ENCODE measurements around the gene PRR18.

DNA sequence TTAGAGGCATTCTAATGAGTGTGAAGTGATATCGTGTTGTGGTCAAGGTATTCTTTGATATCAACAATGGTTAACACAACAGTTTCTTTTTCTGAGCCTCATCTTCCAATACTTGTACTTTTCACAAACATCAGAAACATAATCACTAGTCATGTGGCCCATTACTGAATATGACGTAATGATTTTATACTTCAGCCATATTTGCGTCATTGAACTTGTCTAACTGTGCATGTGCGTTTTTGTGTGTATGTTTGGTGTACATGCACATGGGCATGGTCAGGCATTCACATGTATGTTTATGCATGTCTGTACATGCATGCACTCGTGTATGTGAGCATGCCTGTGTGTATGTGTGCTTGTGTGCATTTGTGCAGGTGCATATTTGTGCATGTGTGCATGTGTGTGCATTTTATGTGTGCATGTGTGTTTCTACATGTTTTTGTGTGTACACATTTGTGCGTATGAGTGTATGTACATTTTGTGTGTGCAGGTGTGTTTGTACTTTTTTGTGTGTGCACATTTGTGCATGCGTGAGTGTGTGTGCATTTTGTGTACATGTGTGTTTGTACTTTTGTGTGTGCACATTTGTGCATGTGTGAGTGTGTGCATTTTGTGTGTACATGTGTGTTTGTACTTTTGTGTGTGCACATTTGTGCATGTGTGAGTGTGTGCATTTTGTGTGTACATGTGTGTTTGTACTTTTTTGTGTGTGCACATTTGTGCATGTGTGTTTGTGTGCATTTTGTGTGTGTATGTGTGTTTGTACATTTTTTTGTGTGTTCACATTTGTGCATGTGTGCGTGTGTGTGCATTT is 29.4 kb downstream of the PRR18 start:
- no peak for TF ChIP-seq EZH2 (IDR thresholded peaks at IDR 0.05; ENCODE audit: low read depth)
- TF ChIP-seq, protein P1, sequence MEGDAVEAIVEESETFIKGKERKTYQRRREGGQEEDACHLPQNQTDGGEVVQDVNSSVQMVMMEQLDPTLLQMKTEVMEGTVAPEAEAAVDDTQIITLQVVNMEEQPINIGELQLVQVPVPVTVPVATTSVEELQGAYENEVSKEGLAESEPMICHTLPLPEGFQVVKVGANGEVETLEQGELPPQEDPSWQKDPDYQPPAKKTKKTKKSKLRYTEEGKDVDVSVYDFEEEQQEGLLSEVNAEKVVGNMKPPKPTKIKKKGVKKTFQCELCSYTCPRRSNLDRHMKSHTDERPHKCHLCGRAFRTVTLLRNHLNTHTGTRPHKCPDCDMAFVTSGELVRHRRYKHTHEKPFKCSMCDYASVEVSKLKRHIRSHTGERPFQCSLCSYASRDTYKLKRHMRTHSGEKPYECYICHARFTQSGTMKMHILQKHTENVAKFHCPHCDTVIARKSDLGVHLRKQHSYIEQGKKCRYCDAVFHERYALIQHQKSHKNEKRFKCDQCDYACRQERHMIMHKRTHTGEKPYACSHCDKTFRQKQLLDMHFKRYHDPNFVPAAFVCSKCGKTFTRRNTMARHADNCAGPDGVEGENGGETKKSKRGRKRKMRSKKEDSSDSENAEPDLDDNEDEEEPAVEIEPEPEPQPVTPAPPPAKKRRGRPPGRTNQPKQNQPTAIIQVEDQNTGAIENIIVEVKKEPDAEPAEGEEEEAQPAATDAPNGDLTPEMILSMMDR (conservative IDR thresholded peaks at IDR 0.05) = no peak

All from PC-9 (cell line).